Measurements from ENCODE around the gene DAB2IP.

DAB2IP gene

GRCh38 chr9:121683652-121684051 lies 32.2 kb downstream of the DAB2IP start:
- Histone ChIP-seq H3K9ac (ENCODE audit: low read depth, low read length) (no peak overlapping the region), H4K20me1 (ENCODE audit: insufficient read depth, low read length) (no peaks in the 10 kb centered on the region), H3K4me1 (ENCODE audit: insufficient read depth, low read length) (no peaks in the 10 kb centered on the region; the same call in 1 of the 2 replicates), H3K27me3 (ENCODE audit: insufficient read depth, low read length, poor library complexity) (no peaks in the 10 kb centered on the region), H3K4me2 (ENCODE audit: insufficient read depth, low read length) (no peak overlapping the region), H3K36me3 (ENCODE audit: insufficient read depth, low read length) (no peaks in the 10 kb centered on the region), H3K4me3 (ENCODE audit: low read depth in 1 of 2, low read length in 2 of 2) (no peak overlapping the region), H2AFZ (ENCODE audit: low read depth, low read length) (no peak overlapping the region), H3K27ac (ENCODE audit: low read length) (no peak overlapping the region), H3K9me3 (ENCODE audit: insufficient read depth, low read length, severe bottlenecking) (no peaks in the 10 kb centered on the region), H3K79me2 (ENCODE audit: insufficient read depth, low read length) (no peaks in the 10 kb centered on the region)
- no peak for TF ChIP-seq EZH2 (IDR thresholded peaks at IDR 0.05; ENCODE audit: borderline replicate concordance, low read depth, low read length, severe bottlenecking)
- TF ChIP-seq, protein P1, sequence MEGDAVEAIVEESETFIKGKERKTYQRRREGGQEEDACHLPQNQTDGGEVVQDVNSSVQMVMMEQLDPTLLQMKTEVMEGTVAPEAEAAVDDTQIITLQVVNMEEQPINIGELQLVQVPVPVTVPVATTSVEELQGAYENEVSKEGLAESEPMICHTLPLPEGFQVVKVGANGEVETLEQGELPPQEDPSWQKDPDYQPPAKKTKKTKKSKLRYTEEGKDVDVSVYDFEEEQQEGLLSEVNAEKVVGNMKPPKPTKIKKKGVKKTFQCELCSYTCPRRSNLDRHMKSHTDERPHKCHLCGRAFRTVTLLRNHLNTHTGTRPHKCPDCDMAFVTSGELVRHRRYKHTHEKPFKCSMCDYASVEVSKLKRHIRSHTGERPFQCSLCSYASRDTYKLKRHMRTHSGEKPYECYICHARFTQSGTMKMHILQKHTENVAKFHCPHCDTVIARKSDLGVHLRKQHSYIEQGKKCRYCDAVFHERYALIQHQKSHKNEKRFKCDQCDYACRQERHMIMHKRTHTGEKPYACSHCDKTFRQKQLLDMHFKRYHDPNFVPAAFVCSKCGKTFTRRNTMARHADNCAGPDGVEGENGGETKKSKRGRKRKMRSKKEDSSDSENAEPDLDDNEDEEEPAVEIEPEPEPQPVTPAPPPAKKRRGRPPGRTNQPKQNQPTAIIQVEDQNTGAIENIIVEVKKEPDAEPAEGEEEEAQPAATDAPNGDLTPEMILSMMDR (IDR thresholded peaks at IDR 0.05; ENCODE audit: borderline replicate concordance, extremely low read depth, low read length, poor library complexity, severe bottlenecking), result no peak
- DNase-seq, result no peak
- ATAC-seq (ENCODE audit: insufficient read depth, low read depth), result no peak

- peak; percentile 13 for DNase-seq
- H3K9ac ChIP-seq (ENCODE audit: low read depth, low read length), result no peak overlapping the region
- no peak overlapping the region for H3K4me3 ChIP-seq (ENCODE audit: low read depth in 1 of 2, low read length in 2 of 2)
- H3K4me2 ChIP-seq (ENCODE audit: insufficient read depth, low read length), result no peak overlapping the region
- no peaks in the 10 kb centered on the region for H3K36me3 ChIP-seq (ENCODE audit: insufficient read depth, low read length)
- ATAC-seq (ENCODE audit: insufficient read depth, low read depth), result 0 out of 3 replicates have a peak, but pooled peaks have one; percentile 25
- TF ChIP-seq EZH2 (IDR thresholded peaks at IDR 0.05; ENCODE audit: borderline replicate concordance, low read depth, low read length, severe bottlenecking), result no peak
- TF ChIP-seq, protein P1 (IDR thresholded peaks at IDR 0.05; ENCODE audit: borderline replicate concordance, extremely low read depth, low read length, poor library complexity, severe bottlenecking), result peak; percentile 55
- no peaks in the 10 kb centered on the region; the same call in 1 of the 2 replicates for H3K4me1 ChIP-seq (ENCODE audit: insufficient read depth, low read length)
- H3K9me3 ChIP-seq (ENCODE audit: insufficient read depth, low read length, severe bottlenecking), result no peaks in the 10 kb centered on the region
- H4K20me1 ChIP-seq (ENCODE audit: insufficient read depth, low read length), result no peaks in the 10 kb centered on the region
- no peak overlapping the region for H2AFZ ChIP-seq (ENCODE audit: low read depth, low read length)
- H3K27ac ChIP-seq (ENCODE audit: low read length), result no peak overlapping the region
- no peaks in the 10 kb centered on the region for H3K79me2 ChIP-seq (ENCODE audit: insufficient read depth, low read length)
- no peaks in the 10 kb centered on the region for H3K27me3 ChIP-seq (ENCODE audit: insufficient read depth, low read length, poor library complexity)
Observed at GRCh38 chr9:121684381-121685145, 33.1 kb downstream of the DAB2IP start.

- no peak for ATAC-seq (ENCODE audit: insufficient read depth, low read depth)
- no peak for TF ChIP-seq EZH2 (IDR thresholded peaks at IDR 0.05; ENCODE audit: borderline replicate concordance, low read depth, low read length, severe bottlenecking)
- TF ChIP-seq, protein P1 (IDR thresholded peaks at IDR 0.05; ENCODE audit: borderline replicate concordance, extremely low read depth, low read length, poor library complexity, severe bottlenecking), result no peak
Observed at GRCh38 chr9:121685146-121685794, 33.8 kb downstream of the DAB2IP start.

More at GRCh38 chr9:121685146-121685794, 33.8 kb downstream of the DAB2IP start:
- Histone ChIP-seq H2AFZ (ENCODE audit: low read depth, low read length) (no peak overlapping the region), H3K36me3 (ENCODE audit: insufficient read depth, low read length) (no peaks in the 10 kb centered on the region), H3K27ac (ENCODE audit: low read length) (no peak overlapping the region), H3K79me2 (ENCODE audit: insufficient read depth, low read length) (no peaks in the 10 kb centered on the region), H4K20me1 (ENCODE audit: insufficient read depth, low read length) (no peaks in the 10 kb centered on the region), H3K4me2 (ENCODE audit: insufficient read depth, low read length) (no peak overlapping the region), H3K4me3 (ENCODE audit: low read depth in 1 of 2, low read length in 2 of 2) (no peak overlapping the region), H3K27me3 (ENCODE audit: insufficient read depth, low read length, poor library complexity) (no peaks in the 10 kb centered on the region), H3K9me3 (ENCODE audit: insufficient read depth, low read length, severe bottlenecking) (no peaks in the 10 kb centered on the region), H3K4me1 (ENCODE audit: insufficient read depth, low read length) (no peaks in the 10 kb centered on the region; the same call in 1 of the 2 replicates), H3K9ac (ENCODE audit: low read depth, low read length) (no peak overlapping the region)
- DNase-seq, result no peak

Data from DND-41 (cell line).